ENCODE measurements around the gene GMDS. TPM values are rescaled to one million over a fixed set of nuclear protein-coding genes. Genes with fewer than 3 reads are reported as not detected.

Gene GMDS
- total and polyA plus RNA-seq, 2 donors (not counting 1 experiment from before 2014, with no cell fraction given): 11.5 to 16.4 TPM

DNA sequence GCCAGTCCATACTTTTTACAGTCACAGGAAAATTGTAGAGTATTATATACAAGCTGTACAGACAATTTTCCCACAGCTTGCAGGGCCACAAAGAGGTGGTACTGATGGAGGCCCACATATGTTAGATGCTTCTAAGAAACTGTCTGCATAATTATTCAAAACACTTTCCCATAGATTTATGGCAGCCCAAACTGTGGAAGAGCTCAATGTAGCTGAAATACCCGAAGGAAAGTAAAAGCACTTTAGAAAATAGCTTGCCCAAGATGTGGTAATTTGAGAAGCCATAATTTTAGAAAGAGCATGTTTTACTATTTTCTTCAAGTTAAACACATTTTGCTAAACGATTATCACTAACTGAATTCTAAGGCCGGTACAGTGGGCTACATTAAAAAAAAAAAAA is 36.9 kb downstream of the GMDS start:
- H3K9ac ChIP-seq (ENCODE audit: low read length): no peak overlapping the region
- ChIA-PET CTCF (interaction anchor here (0.7 to 3.7 kb wide), 13 partner anchors 9 to 612 kb away, joined by 3 to 24 read pairs (median 6); no protein-coding TSS in a partner anchor), POLR2A (no interaction called here)
- H3K4me2 ChIP-seq (replicated peaks; ENCODE audit: low read depth, low read length, poor library complexity, severe bottlenecking): no peak overlapping the region
- H3K27me3 ChIP-seq (replicated peaks in 1 of 4; ENCODE audit: control extremely low read depth in 1 of 4, control insufficient read depth in 3 of 4, insufficient read depth in 4 of 4, low read length in 3 of 4): no peaks in the 10 kb centered on the region
- no peak for DNase-seq
- no peak overlapping the region for H3K4me3 ChIP-seq (ENCODE audit: control extremely low read depth in 1 of 5, extremely low read depth in 1 of 5, insufficient read depth in 1 of 5, low read depth in 2 of 5, low read length in 4 of 5)
- TF ChIP-seq, protein P1, sequence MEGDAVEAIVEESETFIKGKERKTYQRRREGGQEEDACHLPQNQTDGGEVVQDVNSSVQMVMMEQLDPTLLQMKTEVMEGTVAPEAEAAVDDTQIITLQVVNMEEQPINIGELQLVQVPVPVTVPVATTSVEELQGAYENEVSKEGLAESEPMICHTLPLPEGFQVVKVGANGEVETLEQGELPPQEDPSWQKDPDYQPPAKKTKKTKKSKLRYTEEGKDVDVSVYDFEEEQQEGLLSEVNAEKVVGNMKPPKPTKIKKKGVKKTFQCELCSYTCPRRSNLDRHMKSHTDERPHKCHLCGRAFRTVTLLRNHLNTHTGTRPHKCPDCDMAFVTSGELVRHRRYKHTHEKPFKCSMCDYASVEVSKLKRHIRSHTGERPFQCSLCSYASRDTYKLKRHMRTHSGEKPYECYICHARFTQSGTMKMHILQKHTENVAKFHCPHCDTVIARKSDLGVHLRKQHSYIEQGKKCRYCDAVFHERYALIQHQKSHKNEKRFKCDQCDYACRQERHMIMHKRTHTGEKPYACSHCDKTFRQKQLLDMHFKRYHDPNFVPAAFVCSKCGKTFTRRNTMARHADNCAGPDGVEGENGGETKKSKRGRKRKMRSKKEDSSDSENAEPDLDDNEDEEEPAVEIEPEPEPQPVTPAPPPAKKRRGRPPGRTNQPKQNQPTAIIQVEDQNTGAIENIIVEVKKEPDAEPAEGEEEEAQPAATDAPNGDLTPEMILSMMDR (IDR thresholded peaks at IDR 0.05): no peak
- no peak for TF ChIP-seq EZH2 (IDR thresholded peaks at IDR 0.05; ENCODE audit: borderline replicate concordance, insufficient read depth, low read depth, low read length, poor library complexity, severe bottlenecking)
- H4K20me1 ChIP-seq (ENCODE audit: control insufficient read depth, insufficient read depth, low read length, poor library complexity, severe bottlenecking): no peaks in the 10 kb centered on the region
- no peak for ATAC-seq (ENCODE audit: low read depth)
- H3K4me1 ChIP-seq (ENCODE audit: control insufficient read depth in 2 of 2, insufficient read depth in 2 of 2, low read length in 2 of 2): no peaks in the 10 kb centered on the region
- no peak overlapping the region for H3K4me3 Mint-ChIP-seq
- no peaks in the 10 kb centered on the region for H3K36me3 ChIP-seq (replicated peaks in 1 of 2; ENCODE audit: control extremely low read depth in 1 of 2, control insufficient read depth in 1 of 2, extremely low read depth in 1 of 2, insufficient read depth in 2 of 2, low read length in 1 of 2)
- 94% methylated on average over 2 of the region's 3 CpGs for WGBS (ENCODE audit: insufficient coverage)
- no peak overlapping the region for H3K27ac ChIP-seq (ENCODE audit: low read length in 2 of 2)
- no peaks in the 10 kb centered on the region for H3K27me3 Mint-ChIP-seq
- no peaks in the 10 kb centered on the region for H3K9me3 ChIP-seq (ENCODE audit: control extremely low read depth in 1 of 3, control insufficient read depth in 2 of 3, insufficient read depth in 1 of 3, low read length in 2 of 3)
- H3K27ac Mint-ChIP-seq: no peak overlapping the region
- H3K79me2 ChIP-seq (ENCODE audit: control insufficient read depth, insufficient read depth, low read length): no peaks in the 10 kb centered on the region
- H3K9me3 Mint-ChIP-seq (ENCODE audit: insufficient read depth): no peaks in the 10 kb centered on the region
- H2AFZ ChIP-seq (ENCODE audit: insufficient read depth, low read depth, low read length, poor library complexity, severe bottlenecking): no peak overlapping the region
- intact Hi-C loops (cut with micrococcal nuclease): no loop called here
- no peaks in the 10 kb centered on the region for H3K4me1 Mint-ChIP-seq

GRCh38 chr6:2205396-2205795 is 40.0 kb downstream of the GMDS start:
- Histone ChIP-seq H3K27ac (ENCODE audit: low read length in 2 of 2) (no peak overlapping the region), H3K9me3 (ENCODE audit: control extremely low read depth in 1 of 3, control insufficient read depth in 2 of 3, insufficient read depth in 1 of 3, low read length in 2 of 3) (no peaks in the 10 kb centered on the region), H3K27me3 (replicated peaks in 1 of 4; ENCODE audit: control extremely low read depth in 1 of 4, control insufficient read depth in 3 of 4, insufficient read depth in 4 of 4, low read length in 3 of 4) (no peaks in the 10 kb centered on the region), H2AFZ (ENCODE audit: insufficient read depth, low read depth, low read length, poor library complexity, severe bottlenecking) (no peak overlapping the region), H3K4me1 (ENCODE audit: control insufficient read depth in 2 of 2, insufficient read depth in 2 of 2, low read length in 2 of 2) (no peaks in the 10 kb centered on the region), H3K9ac (ENCODE audit: low read length) (no peak overlapping the region), H3K4me3 (ENCODE audit: control extremely low read depth in 1 of 5, extremely low read depth in 1 of 5, insufficient read depth in 1 of 5, low read depth in 2 of 5, low read length in 4 of 5) (no peak overlapping the region), H3K79me2 (ENCODE audit: control insufficient read depth, insufficient read depth, low read length) (no peaks in the 10 kb centered on the region), H3K36me3 (replicated peaks in 1 of 2; ENCODE audit: control extremely low read depth in 1 of 2, control insufficient read depth in 1 of 2, extremely low read depth in 1 of 2, insufficient read depth in 2 of 2, low read length in 1 of 2) (no peaks in the 10 kb centered on the region), H4K20me1 (ENCODE audit: control insufficient read depth, insufficient read depth, low read length, poor library complexity, severe bottlenecking) (no peaks in the 10 kb centered on the region), H3K4me2 (replicated peaks; ENCODE audit: low read depth, low read length, poor library complexity, severe bottlenecking) (no peak overlapping the region)
- intact Hi-C loops (cut with micrococcal nuclease): no loop called here
- CTCF ChIA-PET: interaction anchor here (1.2 kb wide), 1 partner anchor 600 kb away, joined by 3 read pairs; no protein-coding TSS in a partner anchor
- H3K4me1 Mint-ChIP-seq: no peaks in the 10 kb centered on the region
- no peak overlapping the region for H3K27ac Mint-ChIP-seq
- H3K4me3 Mint-ChIP-seq: no peak overlapping the region
- DNase-seq (no peak), ATAC-seq (ENCODE audit: low read depth) (no peak)
- no peaks in the 10 kb centered on the region for H3K9me3 Mint-ChIP-seq (ENCODE audit: insufficient read depth)
- 71% methylated on average over 3 of the region's 3 CpGs for WGBS (ENCODE audit: insufficient coverage)
- POLR2A ChIA-PET: no interaction called here
- H3K27me3 Mint-ChIP-seq: no peaks in the 10 kb centered on the region
- TF ChIP-seq, protein P1 (IDR thresholded peaks at IDR 0.05): no peak
- TF ChIP-seq EZH2 (IDR thresholded peaks at IDR 0.05; ENCODE audit: borderline replicate concordance, insufficient read depth, low read depth, low read length, poor library complexity, severe bottlenecking): no peak
